SU-DHL-6 (cell line): ENCODE measurements around the gene OCSTAMP.

Experiments used
- H2AFZ ChIP-seq: fragments of 200-600 bp; sonication (generic); 2 replicates; pipeline ENCODE4 v1.6.1; 2014; ENCODE audit warnings: low read depth, mild to moderate bottlenecking, moderate library complexity, mixed read lengths, antibody characterized with exemption, low read length; ENCODE audit not compliant: severe bottlenecking
- H3F3A ChIP-seq: fragments of 200-600 bp; shearing (Covaris generic); 2 replicates; pipeline ENCODE4 v1.6.0; 2016; ENCODE audit warnings: antibody characterized with exemption, mild to moderate bottlenecking; ENCODE audit not compliant: insufficient read depth
- H3K27ac ChIP-seq: fragments of 200-600 bp; sonication (generic); 2 replicates; pipeline ENCODE4 v1.5.1; 2016; ENCODE audit warnings: low read depth, mild to moderate bottlenecking, low read length, moderate library complexity, mixed read lengths
- H3K27me3 ChIP-seq: fragments of 200-600 bp; sonication (generic), shearing (Covaris generic); 2 replicates; pipeline ENCODE4 v1.6.0; 2014; ENCODE audit warnings: mild to moderate bottlenecking, low read length
- H3K36me3 ChIP-seq: fragments of 200-600 bp; sonication (generic); 2 replicates; pipeline ENCODE4 v1.6.1; 2014; ENCODE audit warnings: mild to moderate bottlenecking, low read length, mixed read lengths
- H3K4me2 ChIP-seq: fragments of 300-600, 200-600 bp; shearing (Covaris generic), sonication (generic); 2 replicates; pipeline ENCODE4 v1.6.0; 2014; ENCODE audit warnings: low read length, low read depth, mild to moderate bottlenecking; ENCODE audit not compliant: poor library complexity, severe bottlenecking
- H3K4me3 ChIP-seq: fragments of 200-600 bp; sonication (generic); 2 replicates; pipeline ENCODE4 v1.5.1; 2014; ENCODE audit warnings: antibody characterized with exemption, low read length, mild to moderate bottlenecking, mixed read lengths; ENCODE audit not compliant: insufficient read depth, poor library complexity, severe bottlenecking
- H3K79me2 ChIP-seq: fragments of 200-600 bp; sonication (generic); 2 replicates; pipeline ENCODE4 v1.6.1; 2014; ENCODE audit warnings: mild to moderate bottlenecking, low read length, moderate library complexity; ENCODE audit not compliant: insufficient read depth
- H3K9ac ChIP-seq: fragments of 200-600 bp; sonication (generic); 2 replicates; pipeline ENCODE4 v1.7.0; 2014; ENCODE audit warnings: mild to moderate bottlenecking, low read length
- H3K9me2 ChIP-seq: fragments of 200-600 bp; sonication (generic); replicated peaks from 2 replicates; pipeline ENCODE4 v1.6.1; 2014; ENCODE audit warnings: low read length; ENCODE audit not compliant: insufficient read depth
- H3K9me3 ChIP-seq: fragments of 200-600 bp; sonication (generic); 2 replicates; pipeline ENCODE4 v1.6.1; 2014; ENCODE audit warnings: low read length, mixed read lengths; ENCODE audit not compliant: insufficient read depth
- H4K20me1 ChIP-seq: fragments of 200-600 bp; sonication (generic); 2 replicates; pipeline ENCODE4 v1.6.1; 2014; ENCODE audit warnings: low read depth, mild to moderate bottlenecking, antibody characterized with exemption, low read length, moderate library complexity, mixed read lengths
- EZH2phosphoT487 ChIP-seq: fragments of 200-600 bp; sonication (generic), shearing (Covaris generic); conservative IDR thresholded peaks from 2 replicates; pipeline ENCODE4 v1.6.1; 2018; ENCODE audit warnings: mild to moderate bottlenecking, antibody characterized with exemption, low read length, moderate library complexity, mixed read lengths
- TF ChIP-seq, protein P1 (sequence below): fragments of 200-600 bp; sonication (generic); IDR thresholded peaks from one replicate; pipeline ENCODE4 v1.5.1; 2017; ENCODE audit warnings: antibody characterized with exemption, mild to moderate bottlenecking, low read length, moderate library complexity; ENCODE audit not compliant: insufficient read depth, poor library complexity, severe bottlenecking

Gene OCSTAMP

DNA sequence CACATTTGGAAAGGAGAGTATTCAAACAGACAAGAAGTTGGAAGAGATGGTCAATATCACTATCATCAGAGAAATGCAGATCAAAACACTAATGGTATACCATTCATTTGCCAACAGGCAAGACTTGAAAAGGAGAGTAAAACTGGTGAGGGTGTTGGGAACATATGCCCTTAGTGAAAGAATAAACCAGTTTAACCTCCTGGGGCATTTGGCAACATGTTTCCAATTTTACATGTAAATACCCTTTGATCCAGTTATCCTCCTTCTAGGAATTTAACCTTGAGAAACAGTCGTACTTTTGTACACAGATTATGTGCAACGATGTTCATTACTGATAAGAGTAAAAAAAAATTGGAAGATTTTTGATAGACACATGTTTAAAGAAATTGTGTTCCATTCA, 34.1 kb upstream of the OCSTAMP start:
- Histone ChIP-seq H3K9ac (no peak overlapping the region), H3K9me2 (no peaks in the 10 kb centered on the region), H3K79me2 (no peaks in the 10 kb centered on the region), H3K9me3 (no peaks in the 10 kb centered on the region), H3F3A (no peaks in the 10 kb centered on the region), H2AFZ (no peak overlapping the region), H3K4me2 (no peak overlapping the region), H3K36me3 (no peaks in the 10 kb centered on the region), H3K27me3 (no peaks in the 10 kb centered on the region), H3K4me3 (no peak overlapping the region), H3K27ac (no peak overlapping the region), H4K20me1 (no peaks in the 10 kb centered on the region)
- TF ChIP-seq, protein P1, sequence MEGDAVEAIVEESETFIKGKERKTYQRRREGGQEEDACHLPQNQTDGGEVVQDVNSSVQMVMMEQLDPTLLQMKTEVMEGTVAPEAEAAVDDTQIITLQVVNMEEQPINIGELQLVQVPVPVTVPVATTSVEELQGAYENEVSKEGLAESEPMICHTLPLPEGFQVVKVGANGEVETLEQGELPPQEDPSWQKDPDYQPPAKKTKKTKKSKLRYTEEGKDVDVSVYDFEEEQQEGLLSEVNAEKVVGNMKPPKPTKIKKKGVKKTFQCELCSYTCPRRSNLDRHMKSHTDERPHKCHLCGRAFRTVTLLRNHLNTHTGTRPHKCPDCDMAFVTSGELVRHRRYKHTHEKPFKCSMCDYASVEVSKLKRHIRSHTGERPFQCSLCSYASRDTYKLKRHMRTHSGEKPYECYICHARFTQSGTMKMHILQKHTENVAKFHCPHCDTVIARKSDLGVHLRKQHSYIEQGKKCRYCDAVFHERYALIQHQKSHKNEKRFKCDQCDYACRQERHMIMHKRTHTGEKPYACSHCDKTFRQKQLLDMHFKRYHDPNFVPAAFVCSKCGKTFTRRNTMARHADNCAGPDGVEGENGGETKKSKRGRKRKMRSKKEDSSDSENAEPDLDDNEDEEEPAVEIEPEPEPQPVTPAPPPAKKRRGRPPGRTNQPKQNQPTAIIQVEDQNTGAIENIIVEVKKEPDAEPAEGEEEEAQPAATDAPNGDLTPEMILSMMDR, result no peak
- no peak for TF ChIP-seq EZH2phosphoT487

DNA sequence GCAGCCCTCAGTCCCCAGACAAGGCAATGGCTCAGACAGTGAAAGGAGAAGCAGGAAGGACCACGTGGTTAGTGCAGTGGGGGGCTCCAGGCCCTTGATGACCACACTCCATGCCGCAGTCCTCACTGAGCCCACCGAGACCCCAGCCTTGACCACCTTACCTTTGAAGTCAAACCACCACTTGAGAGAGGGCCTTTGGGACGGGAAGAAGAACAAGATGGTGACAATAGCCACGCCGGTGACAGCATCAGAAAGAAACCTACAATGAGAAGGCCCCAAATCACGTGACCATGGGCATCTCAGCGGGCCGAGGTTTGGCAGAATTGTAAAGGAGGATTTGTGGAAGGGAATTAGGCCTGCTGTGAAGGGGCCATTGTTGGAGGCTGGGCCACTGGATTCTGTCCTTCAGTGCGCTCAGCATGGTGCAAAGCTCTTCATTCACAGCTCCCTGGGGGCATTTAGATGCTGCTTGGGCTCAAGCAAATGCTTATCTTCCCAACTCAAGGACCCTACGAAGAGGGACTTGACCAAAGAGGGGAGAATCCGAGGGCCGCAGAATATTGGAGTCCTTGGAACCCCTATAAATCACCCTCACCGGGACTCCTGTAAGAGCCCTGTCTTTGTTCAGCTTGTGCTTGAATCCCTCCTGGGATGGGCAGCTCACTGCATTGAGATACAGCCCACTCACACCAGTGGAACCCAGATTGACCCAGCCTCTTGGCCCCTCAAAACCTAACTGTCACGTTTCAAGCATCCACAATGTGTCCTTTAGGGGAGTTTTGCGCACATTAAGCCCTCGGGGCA, 33.2 kb upstream of the OCSTAMP start:
- Histone ChIP-seq H4K20me1 (no peaks in the 10 kb centered on the region), H3K9me3 (no peaks in the 10 kb centered on the region), H3K4me3 (no peak overlapping the region), H3K9me2 (no peaks in the 10 kb centered on the region), H3F3A (no peaks in the 10 kb centered on the region), H3K9ac (no peak overlapping the region), H2AFZ (no peak overlapping the region), H3K79me2 (no peaks in the 10 kb centered on the region), H3K27ac (no peak overlapping the region), H3K4me2 (no peak overlapping the region), H3K36me3 (no peaks in the 10 kb centered on the region), H3K27me3 (no peaks in the 10 kb centered on the region)
- no peak for TF ChIP-seq EZH2phosphoT487
- TF ChIP-seq, protein P1, result no peak

DNA sequence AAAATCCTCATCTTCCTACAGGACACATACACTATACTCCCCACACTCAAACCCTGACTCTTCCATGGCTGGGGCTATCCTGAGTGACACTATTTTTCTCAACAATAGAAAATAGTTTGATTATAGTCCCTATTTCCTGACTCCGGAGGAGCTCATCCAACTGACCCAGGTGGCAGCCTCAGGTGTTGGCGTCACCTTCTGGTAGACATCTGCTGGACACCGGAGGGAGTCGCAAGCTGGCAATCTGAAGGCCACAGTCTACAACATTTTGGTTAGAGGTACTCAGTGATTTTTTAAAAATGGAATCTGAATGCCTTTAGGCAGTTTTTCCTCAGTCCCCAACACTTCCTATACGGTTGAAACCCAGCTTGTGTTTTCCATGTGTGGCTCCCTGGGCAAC, 32.2 kb upstream of the OCSTAMP start:
- Histone ChIP-seq H3K9ac (no peak overlapping the region), H3K9me3 (no peaks in the 10 kb centered on the region), H3K27ac (no peak overlapping the region), H3K36me3 (no peaks in the 10 kb centered on the region), H3F3A (no peaks in the 10 kb centered on the region), H3K4me3 (no peak overlapping the region), H3K9me2 (no peaks in the 10 kb centered on the region), H3K79me2 (no peaks in the 10 kb centered on the region), H2AFZ (no peak overlapping the region), H3K27me3 (no peaks in the 10 kb centered on the region), H4K20me1 (no peaks in the 10 kb centered on the region), H3K4me2 (no peak overlapping the region)
- no peak for TF ChIP-seq EZH2phosphoT487
- TF ChIP-seq, protein P1, result no peak
